Measurements from ENCODE around the gene MAPK10. TPM values are rescaled to one million over a fixed set of nuclear protein-coding genes. Genes with fewer than 3 reads are reported as not detected.

Gene MAPK10
- polyA plus RNA-seq, 3 donors, result 0.36 TPM; not detected in 2

DNA sequence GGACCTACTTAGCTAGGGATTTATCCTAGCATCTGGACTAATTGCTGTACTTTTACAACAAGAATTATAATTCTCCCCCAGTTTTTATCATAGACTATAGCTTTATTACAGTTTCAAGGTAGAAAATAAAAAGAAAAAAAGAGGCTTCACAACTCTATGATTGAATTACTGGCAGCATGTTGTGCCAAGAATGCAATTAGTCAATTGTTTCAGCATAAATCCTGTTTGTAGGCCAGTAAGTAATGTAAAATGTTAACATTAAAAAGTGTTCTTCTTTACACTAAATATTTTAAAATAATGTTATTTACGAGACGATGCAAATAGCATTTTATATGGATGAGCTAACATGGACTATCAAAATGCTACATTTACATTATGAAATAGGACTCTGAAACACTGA is 228.4 kb downstream of the MAPK10 start:
- Histone ChIP-seq H3K4me2 (replicated peaks; ENCODE audit: extremely low read depth, low read length, poor library complexity, severe bottlenecking) (no peak overlapping the region), H3K36me3 (replicated peaks in 1 of 2; ENCODE audit: control insufficient read depth in 1 of 2, insufficient read depth in 2 of 2, low read length in 2 of 2) (no peaks in the 10 kb centered on the region), H3K9ac (ENCODE audit: insufficient read depth, low read length, poor library complexity, severe bottlenecking) (no peak overlapping the region), H4K20me1 (ENCODE audit: insufficient read depth, low read length) (no peaks in the 10 kb centered on the region), H3K4me3 (replicated peaks in 1 of 3; ENCODE audit: low read depth in 2 of 3, low read length in 3 of 3) (no peak overlapping the region), H3K27me3 (ENCODE audit: control insufficient read depth in 2 of 2, insufficient read depth in 2 of 2, low read length in 2 of 2) (no peaks in the 10 kb centered on the region), H3K9me3 (replicated peaks in 1 of 2; ENCODE audit: control insufficient read depth in 1 of 2, insufficient read depth in 1 of 2, low read length in 2 of 2) (peaks cover 0 to 8% of the 10 kb centered on the region in 2 donors), H3K4me1 (ENCODE audit: control insufficient read depth in 1 of 2, insufficient read depth in 2 of 2, low read length in 2 of 2) (no peaks in the 10 kb centered on the region), H3K79me2 (ENCODE audit: insufficient read depth, low read length) (no peaks in the 10 kb centered on the region), H2AFZ (ENCODE audit: insufficient read depth, low read depth, low read length, poor library complexity, severe bottlenecking) (no peak overlapping the region), H3K27ac (ENCODE audit: low read depth in 1 of 2, low read length in 2 of 2) (no peak overlapping the region)
- WGBS (ENCODE audit: insufficient coverage), result no CpG with 5 or more reads among the region's 2 CpGs
- Mint-ChIP-seq H3K4me3 (no peak overlapping the region), H3K27me3 (ENCODE audit: low read depth in 3 of 3) (no peaks in the 10 kb centered on the region), H3K27ac (no peak overlapping the region), H3K4me1 (no peaks in the 10 kb centered on the region), H3K36me3 (no peaks in the 10 kb centered on the region), H3K9me3 (peaks cover 2 to 12% (median 8%) of the 10 kb centered on the region in 7 donors)
- DNase-seq, result no peak
- intact Hi-C loops (cut with micrococcal nuclease), result no loop called here
- TF ChIP-seq, protein P1, sequence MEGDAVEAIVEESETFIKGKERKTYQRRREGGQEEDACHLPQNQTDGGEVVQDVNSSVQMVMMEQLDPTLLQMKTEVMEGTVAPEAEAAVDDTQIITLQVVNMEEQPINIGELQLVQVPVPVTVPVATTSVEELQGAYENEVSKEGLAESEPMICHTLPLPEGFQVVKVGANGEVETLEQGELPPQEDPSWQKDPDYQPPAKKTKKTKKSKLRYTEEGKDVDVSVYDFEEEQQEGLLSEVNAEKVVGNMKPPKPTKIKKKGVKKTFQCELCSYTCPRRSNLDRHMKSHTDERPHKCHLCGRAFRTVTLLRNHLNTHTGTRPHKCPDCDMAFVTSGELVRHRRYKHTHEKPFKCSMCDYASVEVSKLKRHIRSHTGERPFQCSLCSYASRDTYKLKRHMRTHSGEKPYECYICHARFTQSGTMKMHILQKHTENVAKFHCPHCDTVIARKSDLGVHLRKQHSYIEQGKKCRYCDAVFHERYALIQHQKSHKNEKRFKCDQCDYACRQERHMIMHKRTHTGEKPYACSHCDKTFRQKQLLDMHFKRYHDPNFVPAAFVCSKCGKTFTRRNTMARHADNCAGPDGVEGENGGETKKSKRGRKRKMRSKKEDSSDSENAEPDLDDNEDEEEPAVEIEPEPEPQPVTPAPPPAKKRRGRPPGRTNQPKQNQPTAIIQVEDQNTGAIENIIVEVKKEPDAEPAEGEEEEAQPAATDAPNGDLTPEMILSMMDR (IDR thresholded peaks at IDR 0.05), result no peak

DNA sequence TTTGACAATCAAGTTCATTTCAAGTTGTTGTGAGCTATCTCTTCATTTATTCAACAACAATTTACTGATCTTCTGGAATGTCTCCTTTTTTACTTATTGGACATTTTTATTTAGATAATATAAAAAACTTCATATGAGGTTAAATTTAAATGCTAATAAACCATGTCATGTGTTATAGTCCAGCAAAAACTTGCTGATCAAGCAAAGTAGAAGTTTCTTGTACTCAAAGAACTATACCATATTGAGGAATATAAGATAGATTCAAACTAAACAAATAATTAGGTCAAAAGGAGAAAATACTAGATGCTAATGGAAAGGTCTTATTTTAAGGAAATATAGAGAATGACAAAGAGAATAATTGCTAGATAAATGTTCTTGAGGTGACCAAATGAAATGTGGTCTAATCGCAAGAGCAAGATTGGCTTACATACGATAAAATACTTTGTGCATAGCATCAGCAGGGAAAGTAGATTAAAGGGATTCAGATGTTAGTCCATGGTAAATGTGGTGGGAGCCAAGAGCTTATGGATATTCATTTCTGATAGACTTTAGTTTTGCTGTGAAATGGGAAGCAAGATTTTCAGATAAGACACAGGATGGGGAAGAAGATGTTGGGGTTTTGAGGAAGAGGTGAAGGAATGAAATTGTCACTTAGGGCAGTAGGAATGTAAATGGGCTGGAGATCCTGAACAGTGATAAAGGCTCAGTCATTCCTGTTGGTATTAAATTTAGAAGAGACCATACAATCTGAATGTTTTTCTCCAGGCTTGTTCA is 229.5 kb downstream of the MAPK10 start:
- Mint-ChIP-seq H3K27me3 (ENCODE audit: low read depth in 3 of 3) (no peaks in the 10 kb centered on the region), H3K9me3 (peaks cover 2 to 10% (median 6%) of the 10 kb centered on the region in 7 donors), H3K36me3 (no peaks in the 10 kb centered on the region), H3K4me1 (no peaks in the 10 kb centered on the region), H3K27ac (no peak overlapping the region), H3K4me3 (no peak overlapping the region)
- no peaks in the 10 kb centered on the region for H3K4me1 ChIP-seq (ENCODE audit: control insufficient read depth in 1 of 2, insufficient read depth in 2 of 2, low read length in 2 of 2)
- H3K4me3 ChIP-seq (replicated peaks in 1 of 3; ENCODE audit: low read depth in 2 of 3, low read length in 3 of 3), result no peak overlapping the region
- H3K4me2 ChIP-seq (replicated peaks; ENCODE audit: extremely low read depth, low read length, poor library complexity, severe bottlenecking), result no peak overlapping the region
- H3K27ac ChIP-seq (ENCODE audit: low read depth in 1 of 2, low read length in 2 of 2), result no peak overlapping the region
- no peaks in the 10 kb centered on the region for H3K36me3 ChIP-seq (replicated peaks in 1 of 2; ENCODE audit: control insufficient read depth in 1 of 2, insufficient read depth in 2 of 2, low read length in 2 of 2)
- no peaks in the 10 kb centered on the region for H4K20me1 ChIP-seq (ENCODE audit: insufficient read depth, low read length)
- H3K9me3 ChIP-seq (replicated peaks in 1 of 2; ENCODE audit: control insufficient read depth in 1 of 2, insufficient read depth in 1 of 2, low read length in 2 of 2), result peaks cover 0 to 8% of the 10 kb centered on the region in 2 donors
- no peaks in the 10 kb centered on the region for H3K27me3 ChIP-seq (ENCODE audit: control insufficient read depth in 2 of 2, insufficient read depth in 2 of 2, low read length in 2 of 2)
- intact Hi-C loops (cut with micrococcal nuclease), result no loop called here
- no peak for DNase-seq
- no peaks in the 10 kb centered on the region for H3K79me2 ChIP-seq (ENCODE audit: insufficient read depth, low read length)
- 100% methylated on average over 2 of the region's 2 CpGs for WGBS (ENCODE audit: insufficient coverage)
- H3K9ac ChIP-seq (ENCODE audit: insufficient read depth, low read length, poor library complexity, severe bottlenecking), result no peak overlapping the region
- H2AFZ ChIP-seq (ENCODE audit: insufficient read depth, low read depth, low read length, poor library complexity, severe bottlenecking), result no peak overlapping the region
- TF ChIP-seq, protein P1 (IDR thresholded peaks at IDR 0.05), result no peak
